ENCODE data around the gene KCNK1. TPM values are rescaled to one million over a fixed set of nuclear protein-coding genes. Genes with fewer than 3 reads are reported as not detected.

Gene KCNK1
- total RNA-seq, 1 donor, result 2.9 TPM

DNA sequence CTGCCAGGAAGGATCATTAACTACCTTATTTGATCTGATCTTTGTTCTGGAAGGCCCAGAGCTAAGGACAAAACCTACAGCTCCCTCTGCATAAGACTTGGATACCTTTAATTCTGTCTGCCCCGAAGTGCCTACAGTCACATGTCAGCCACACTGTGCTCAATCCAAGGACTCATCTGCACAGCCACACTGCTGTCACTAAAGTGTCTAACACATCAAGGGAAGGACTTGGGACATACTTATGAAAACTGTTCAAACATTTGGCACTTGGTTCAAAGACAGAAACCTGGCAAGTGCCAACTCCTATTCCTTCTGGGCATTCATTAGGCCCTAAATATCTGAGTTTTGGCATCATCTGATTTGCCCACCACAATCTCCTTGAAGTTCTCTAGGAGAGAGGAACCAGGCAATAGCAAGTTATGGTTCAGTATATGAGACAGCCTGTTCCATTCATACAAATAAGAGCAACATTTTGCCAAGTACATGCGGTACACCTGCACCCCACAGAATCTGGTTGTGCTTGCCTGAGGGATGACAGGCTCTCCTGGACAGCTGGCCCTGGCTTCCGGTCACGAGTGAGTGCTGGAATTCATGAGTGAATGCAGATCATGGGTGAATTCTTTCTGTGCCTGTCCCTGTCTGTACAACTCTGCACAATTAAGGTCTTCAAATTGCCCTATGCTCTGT, 105.9 kb downstream of the KCNK1 start:
- H3K4me3 ChIP-seq (ENCODE audit: low read depth, low read length), result no peak overlapping the region
- TF ChIP-seq, protein P1, sequence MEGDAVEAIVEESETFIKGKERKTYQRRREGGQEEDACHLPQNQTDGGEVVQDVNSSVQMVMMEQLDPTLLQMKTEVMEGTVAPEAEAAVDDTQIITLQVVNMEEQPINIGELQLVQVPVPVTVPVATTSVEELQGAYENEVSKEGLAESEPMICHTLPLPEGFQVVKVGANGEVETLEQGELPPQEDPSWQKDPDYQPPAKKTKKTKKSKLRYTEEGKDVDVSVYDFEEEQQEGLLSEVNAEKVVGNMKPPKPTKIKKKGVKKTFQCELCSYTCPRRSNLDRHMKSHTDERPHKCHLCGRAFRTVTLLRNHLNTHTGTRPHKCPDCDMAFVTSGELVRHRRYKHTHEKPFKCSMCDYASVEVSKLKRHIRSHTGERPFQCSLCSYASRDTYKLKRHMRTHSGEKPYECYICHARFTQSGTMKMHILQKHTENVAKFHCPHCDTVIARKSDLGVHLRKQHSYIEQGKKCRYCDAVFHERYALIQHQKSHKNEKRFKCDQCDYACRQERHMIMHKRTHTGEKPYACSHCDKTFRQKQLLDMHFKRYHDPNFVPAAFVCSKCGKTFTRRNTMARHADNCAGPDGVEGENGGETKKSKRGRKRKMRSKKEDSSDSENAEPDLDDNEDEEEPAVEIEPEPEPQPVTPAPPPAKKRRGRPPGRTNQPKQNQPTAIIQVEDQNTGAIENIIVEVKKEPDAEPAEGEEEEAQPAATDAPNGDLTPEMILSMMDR (IDR thresholded peaks at IDR 0.05; ENCODE audit: insufficient read depth, low read length), result no peak
- DNase-seq (ENCODE audit: low read depth), result no peak

DNA sequence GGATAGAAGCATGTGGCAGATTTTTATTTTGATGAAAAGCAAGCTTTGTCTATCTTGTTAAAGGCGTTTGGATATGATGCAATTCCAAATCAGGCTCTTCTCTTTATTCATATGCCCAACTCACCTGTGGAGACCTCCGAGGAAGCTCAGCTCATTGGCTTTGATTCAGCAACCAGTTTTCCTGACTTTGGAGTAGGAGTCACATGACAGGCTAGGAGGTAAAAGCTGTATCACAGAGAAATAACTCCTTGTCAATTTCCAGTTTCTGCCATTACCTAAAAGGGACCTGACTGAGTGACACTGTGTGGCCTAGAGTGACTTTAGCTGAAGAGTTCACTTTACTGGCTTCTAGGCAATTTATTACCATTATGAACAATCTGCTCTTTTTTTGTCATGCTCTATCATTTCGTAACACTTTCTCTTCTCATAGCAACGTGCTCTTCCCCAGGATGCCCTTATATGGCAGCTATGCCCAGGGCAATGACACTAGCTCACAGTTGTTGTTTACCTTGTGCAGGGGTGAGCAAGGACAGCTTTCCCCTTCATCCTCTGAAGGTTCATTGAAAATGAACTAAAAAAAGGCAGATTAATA, 107.2 kb downstream of the KCNK1 start:
- no peak overlapping the region for H3K4me3 ChIP-seq (ENCODE audit: low read depth, low read length)
- DNase-seq (ENCODE audit: low read depth), result no peak
- TF ChIP-seq, protein P1 (IDR thresholded peaks at IDR 0.05; ENCODE audit: insufficient read depth, low read length), result no peak

Small RNA genes within 50 kb of the gene (small RNA-seq; reads per million reads assigned to genes)
- not detected for gene MIR4427
